ENCODE results near the gene SHOX. TPM values are rescaled to one million over a fixed set of nuclear protein-coding genes. Genes with fewer than 3 reads are reported as not detected.
A peak's percentile ranks its signal among the peaks of the same experiment; 100 is the strongest.

The SHOX gene
- total RNA-seq, 6 donors from 2014 or later = not detected

GRCh38 chrX:640641-641040 is 10.1 kb downstream of the SHOX start:
- H3K36me3 ChIP-seq = no peaks in the 10 kb centered on the region
- H3K9me3 ChIP-seq = no peaks in the 10 kb centered on the region
- DNase-seq (no peak), ATAC-seq (ENCODE audit: low FRiP score in 2 of 2) (peak in 1 of 2 donors; percentile 24)
- TF ChIP-seq POLR2AphosphoS5 (IDR thresholded peaks at IDR 0.05) = no peak
- TF ChIP-seq EP300 (IDR thresholded peaks at IDR 0.05) = no peak
- TF ChIP-seq, protein P1, sequence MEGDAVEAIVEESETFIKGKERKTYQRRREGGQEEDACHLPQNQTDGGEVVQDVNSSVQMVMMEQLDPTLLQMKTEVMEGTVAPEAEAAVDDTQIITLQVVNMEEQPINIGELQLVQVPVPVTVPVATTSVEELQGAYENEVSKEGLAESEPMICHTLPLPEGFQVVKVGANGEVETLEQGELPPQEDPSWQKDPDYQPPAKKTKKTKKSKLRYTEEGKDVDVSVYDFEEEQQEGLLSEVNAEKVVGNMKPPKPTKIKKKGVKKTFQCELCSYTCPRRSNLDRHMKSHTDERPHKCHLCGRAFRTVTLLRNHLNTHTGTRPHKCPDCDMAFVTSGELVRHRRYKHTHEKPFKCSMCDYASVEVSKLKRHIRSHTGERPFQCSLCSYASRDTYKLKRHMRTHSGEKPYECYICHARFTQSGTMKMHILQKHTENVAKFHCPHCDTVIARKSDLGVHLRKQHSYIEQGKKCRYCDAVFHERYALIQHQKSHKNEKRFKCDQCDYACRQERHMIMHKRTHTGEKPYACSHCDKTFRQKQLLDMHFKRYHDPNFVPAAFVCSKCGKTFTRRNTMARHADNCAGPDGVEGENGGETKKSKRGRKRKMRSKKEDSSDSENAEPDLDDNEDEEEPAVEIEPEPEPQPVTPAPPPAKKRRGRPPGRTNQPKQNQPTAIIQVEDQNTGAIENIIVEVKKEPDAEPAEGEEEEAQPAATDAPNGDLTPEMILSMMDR (IDR thresholded peaks at IDR 0.05) = no peak
- TF ChIP-seq POLR2A (IDR thresholded peaks at IDR 0.05) = no peak
- WGBS, 2 donors = 11 to 20% methylated on average over 7 of the region's 10 CpGs
- peaks cover 0 to 9% (median 0%) of the 10 kb centered on the region in 4 donors for H3K4me1 ChIP-seq
- no peak overlapping the region for H3K27ac ChIP-seq
- no peak overlapping the region for H3K4me3 ChIP-seq
- H3K27me3 ChIP-seq = peaks cover 0 to 25% (median 10%) of the 10 kb centered on the region in 4 donors

DNA sequence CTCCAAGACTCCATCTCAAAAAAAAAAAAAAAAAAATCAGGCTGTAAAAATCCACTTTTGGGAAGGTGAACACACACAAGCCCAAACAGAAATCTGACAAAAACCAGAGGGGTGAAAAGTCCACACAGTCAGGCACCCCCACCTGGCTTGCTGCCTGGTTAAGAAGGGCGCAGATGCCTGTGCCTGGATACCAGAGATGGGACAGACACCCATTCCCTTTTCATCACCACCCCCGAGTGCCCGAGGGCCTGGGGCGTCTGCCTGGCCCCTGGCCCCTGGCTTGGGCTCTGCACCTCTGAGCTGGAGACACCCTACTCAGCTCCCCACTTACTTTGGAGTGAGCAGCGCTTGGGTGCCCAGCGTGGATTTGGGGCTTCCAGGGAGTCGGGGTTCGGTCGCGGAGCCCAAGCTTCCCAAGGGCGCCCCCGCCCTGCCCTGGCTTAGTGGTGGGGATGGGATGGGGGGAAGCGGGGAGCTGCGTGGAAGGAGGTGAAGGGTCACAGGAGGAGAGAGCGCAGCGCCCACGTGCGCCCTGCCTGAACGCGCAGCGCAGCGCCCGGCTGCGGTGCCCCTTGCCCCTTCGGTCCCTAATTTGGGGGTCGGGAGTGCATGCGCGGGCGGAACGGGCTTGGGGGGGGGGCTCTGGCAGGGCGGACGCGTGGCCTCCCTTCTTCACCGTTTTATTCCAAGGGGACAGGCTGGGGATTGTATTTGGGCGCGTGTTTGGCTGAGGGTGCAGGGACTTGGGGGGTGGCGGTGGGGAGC is 11.3 kb downstream of the SHOX start:
- H3K36me3 ChIP-seq = no peaks in the 10 kb centered on the region
- H3K4me3 ChIP-seq = no peak overlapping the region
- H3K27ac ChIP-seq = no peak overlapping the region
- peaks cover 0 to 9% (median 0%) of the 10 kb centered on the region in 4 donors for H3K4me1 ChIP-seq
- H3K27me3 ChIP-seq = peaks cover 0 to 25% (median 10%) of the 10 kb centered on the region in 4 donors
- H3K9me3 ChIP-seq = no peaks in the 10 kb centered on the region
- TF ChIP-seq, protein P1 (IDR thresholded peaks at IDR 0.05) = no peak
- TF ChIP-seq POLR2AphosphoS5 (IDR thresholded peaks at IDR 0.05) (no peak), POLR2A (IDR thresholded peaks at IDR 0.05) (no peak), EP300 (IDR thresholded peaks at IDR 0.05) (no peak)
- DNase-seq (peak in 1 of 2 donors; percentile 68), ATAC-seq (ENCODE audit: low FRiP score in 2 of 2) (peak in 1 of 2 donors; percentile 12)
- 4 to 10% methylated on average over 23 to 31 of the region's 37 CpGs for WGBS, 2 donors

DNA sequence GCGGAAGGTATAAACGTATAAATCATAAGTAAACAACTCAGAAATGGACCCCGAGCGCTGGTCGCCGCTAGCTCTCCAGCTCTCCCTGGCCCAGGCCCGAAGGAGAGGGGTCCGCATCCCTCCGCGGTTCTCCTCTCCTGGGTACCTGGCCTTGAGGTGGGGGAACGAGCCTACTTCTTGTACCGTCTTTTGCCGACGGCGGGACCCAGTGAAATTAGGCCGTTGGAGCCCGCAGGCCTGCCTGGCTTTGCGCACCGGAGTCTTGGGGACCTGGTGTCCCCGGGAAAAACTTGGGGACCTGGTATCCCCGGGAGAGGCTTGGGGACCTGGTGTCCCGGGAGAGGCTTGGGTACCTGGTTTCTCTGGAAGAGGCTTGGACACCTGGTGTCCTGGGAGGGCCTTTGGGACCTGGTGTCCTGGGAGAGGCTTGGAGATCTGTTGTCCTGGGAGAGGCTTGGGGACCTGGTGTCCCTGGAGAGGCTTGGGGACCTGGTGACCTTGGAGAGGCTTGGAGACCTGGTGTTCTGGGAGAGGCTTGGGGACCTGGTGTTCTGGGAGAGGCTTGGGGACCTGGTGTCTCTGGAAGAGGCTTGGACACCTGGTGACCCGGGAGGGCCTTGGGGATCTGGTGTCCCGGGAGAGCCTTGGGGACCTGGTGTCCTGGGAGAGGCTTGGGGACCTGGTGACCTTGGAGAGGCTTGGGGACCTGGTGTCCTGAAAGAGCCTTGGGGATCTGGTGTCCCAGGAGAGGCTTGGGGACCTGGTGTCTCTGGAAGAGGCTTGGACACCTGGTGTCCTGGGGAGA is 12.0 kb downstream of the SHOX start:
- whole genome bisulfite sequencing, 2 donors = 8 to 13% methylated on average over 11 to 24 of the region's 24 CpGs
- TF ChIP-seq EP300 (IDR thresholded peaks at IDR 0.05) (no peak), POLR2A (IDR thresholded peaks at IDR 0.05) (no peak), POLR2AphosphoS5 (IDR thresholded peaks at IDR 0.05) (no peak)
- TF ChIP-seq, protein P1 (IDR thresholded peaks at IDR 0.05) = no peak
- ATAC-seq (ENCODE audit: low FRiP score in 2 of 2) = no peak
- Histone ChIP-seq H3K27me3 (peaks cover 0 to 25% (median 9%) of the 10 kb centered on the region in 4 donors), H3K4me3 (no peak overlapping the region), H3K9me3 (no peaks in the 10 kb centered on the region), H3K27ac (no peak overlapping the region), H3K4me1 (peaks cover 0 to 9% (median 0%) of the 10 kb centered on the region in 4 donors), H3K36me3 (no peaks in the 10 kb centered on the region)
- DNase-seq = peak in 1 of 2 donors; percentile 50

- no peak overlapping the region for H3K4me3 ChIP-seq
- DNase-seq = peak in 1 of 2 donors; percentile 38
- H3K4me1 ChIP-seq = peaks cover 0 to 8% (median 0%) of the 10 kb centered on the region in 4 donors
- H3K36me3 ChIP-seq = no peaks in the 10 kb centered on the region
- H3K27me3 ChIP-seq = peaks cover 0 to 24% (median 6%) of the 10 kb centered on the region in 4 donors
- WGBS, 2 donors = 45 to 63% methylated on average over 6 to 7 of the region's 7 CpGs
- no peaks in the 10 kb centered on the region for H3K9me3 ChIP-seq
- no peak overlapping the region for H3K27ac ChIP-seq
- no peak for ATAC-seq (ENCODE audit: low FRiP score in 2 of 2)
- no peak for TF ChIP-seq POLR2AphosphoS5 (IDR thresholded peaks at IDR 0.05)
- TF ChIP-seq EP300 (IDR thresholded peaks at IDR 0.05) = no peak
- no peak for TF ChIP-seq POLR2A (IDR thresholded peaks at IDR 0.05)
- TF ChIP-seq, protein P1 (IDR thresholded peaks at IDR 0.05) = no peak
Measured at GRCh38 chrX:643241-643595, 12.6 kb downstream of the SHOX start.

Measured in upper lobe of left lung (tissue), 6 donors.